H1 (cell line): ENCODE measurements around the gene PPARA. TPM values are rescaled to one million over a fixed set of nuclear protein-coding genes. Genes with fewer than 3 reads are reported as not detected.

Source experiments
- CTCF ChIA-PET: fragments of 300-600 bp; sonication (Branson Sonifier 250); formaldehyde crosslinking; loops from one replicate; lab custom pipeline; 2021; ENCODE audit not compliant: partially characterized antibody; lab: Charles Lee
- POLR2A ChIA-PET: fragments of 300-600 bp; sonication (Branson Sonifier 250); formaldehyde crosslinking; loops from one replicate; lab custom pipeline; 2021; ENCODE audit warnings: inconsistent platforms; ENCODE audit not compliant: partially characterized antibody; lab: Charles Lee
- DNase-seq, 2 experiments: peaks; one replicate each; pipeline versions ENCODE4 v3.0.0 to v3.0.0-alpha.2; 2010 to 2022; ENCODE audit warnings: low spot score in 2 of 2, low read depth in 1 of 2, mixed read lengths in 1 of 2
- FAIRE-seq: peaks from 2 replicates; lab custom pipeline; 2011; peaks lifted over from hg19 to GRCh38; lab: Jason Lieb, UNC
- H2AFZ ChIP-seq: 2 replicates; pipeline ENCODE4 v1.8.1; 2012; ENCODE audit warnings: low read length, inconsistent platforms
- H2AK5ac ChIP-seq: 2 replicates; pipeline ENCODE4 v1.6.1; 2013; ENCODE audit warnings: low read depth, low read length
- H2BK120ac ChIP-seq: replicated peaks from 2 replicates; pipeline ENCODE3; 2013; ENCODE audit warnings: low read depth, low read length, inconsistent platforms
- H2BK12ac ChIP-seq: 2 replicates; pipeline ENCODE4 v1.6.1; 2013; ENCODE audit warnings: low read depth, low read length
- H2BK15ac ChIP-seq: 2 replicates; pipeline ENCODE4 v1.6.1; 2013; ENCODE audit warnings: low read length
- H2BK20ac ChIP-seq: 2 replicates; pipeline ENCODE4 v1.6.1; 2013; ENCODE audit warnings: low read length
- H2BK5ac ChIP-seq: 2 replicates; pipeline ENCODE4 v1.6.1; 2013; ENCODE audit warnings: low read depth, low read length
- H3K14ac ChIP-seq: 2 replicates; pipeline ENCODE4 v1.6.1; 2013; ENCODE audit warnings: inconsistent platforms; ENCODE audit not compliant: insufficient read length
- H3K18ac ChIP-seq: 2 replicates; pipeline ENCODE4 v1.6.1; 2013; ENCODE audit warnings: low read length; ENCODE audit errors: extremely low read depth
- H3K23ac ChIP-seq: 2 replicates; pipeline ENCODE4 v1.6.1; 2013; ENCODE audit warnings: inconsistent platforms; ENCODE audit not compliant: insufficient read length
- H3K23me2 ChIP-seq: 2 replicates; pipeline ENCODE4 v1.6.1; 2013; ENCODE audit warnings: low read depth, low read length
- H3K27ac ChIP-seq: 2 replicates; pipeline ENCODE4 v1.6.1; 2011; ENCODE audit warnings: low read depth, low read length, inconsistent platforms
- H3K27me3 ChIP-seq, 4 experiments: replicated peaks in 1 of 4; 1 replicate in 1 of 4; 2 replicates in 3 of 4; pipeline versions ENCODE4 v1.6.1 to v1.8.1; 2011 to 2013; ENCODE audit warnings: low read length in 3 of 4, mild to moderate bottlenecking in 3 of 4, inconsistent platforms in 2 of 4, mixed read lengths in 2 of 4, moderate library complexity in 1 of 4; ENCODE audit not compliant: control insufficient read depth in 3 of 4, insufficient read depth in 3 of 4; ENCODE audit errors: extremely low read depth in 1 of 4
- H3K36me3 ChIP-seq, 4 experiments: 2 replicates each; pipeline versions ENCODE4 v1.6.1 to v1.8.1; 2011 to 2013; ENCODE audit warnings: mild to moderate bottlenecking in 4 of 4, low read length in 3 of 4, moderate library complexity in 2 of 4, control low read depth in 1 of 4, inconsistent platforms in 1 of 4; ENCODE audit not compliant: insufficient read depth in 4 of 4, control insufficient read depth in 2 of 4
- H3K4ac ChIP-seq: replicated peaks from 2 replicates; pipeline ENCODE3; 2013; ENCODE audit warnings: low read length, low read depth, mixed read lengths, inconsistent platforms; ENCODE audit not compliant: insufficient read length
- H3K4me1 ChIP-seq, 4 experiments: replicated peaks in 1 of 4; 1 replicate in 1 of 4; 2 replicates in 3 of 4; pipeline versions ENCODE4 v1.6.1 to v1.8.1; 2011 to 2013; ENCODE audit warnings: low read length in 3 of 4, inconsistent platforms in 2 of 4, mixed read lengths in 1 of 4; ENCODE audit not compliant: insufficient read depth in 4 of 4, control insufficient read depth in 3 of 4
- H3K4me2 ChIP-seq, 2 experiments: 2 replicates each; pipeline versions ENCODE4 v1.6.1 to v1.8.1; 2011 to 2013; ENCODE audit warnings: low read depth in 2 of 2, low read length in 2 of 2, control low read depth in 1 of 2, inconsistent platforms in 1 of 2, mild to moderate bottlenecking in 1 of 2; ENCODE audit not compliant: insufficient read depth in 1 of 2
- H3K4me3 ChIP-seq, 4 experiments: fragments of 200-600, 300-600 bp in 1 of 4; sonication (generic), shearing (Covaris generic), sonication (Bioruptor Twin) in 1 of 4; 2 replicates each; pipeline versions ENCODE4 v1.5.1 to v1.8.1; 2011 to 2016; ENCODE audit warnings: low read length in 4 of 4, low read depth in 3 of 4, control low read depth in 2 of 4, inconsistent platforms in 2 of 4, mild to moderate bottlenecking in 2 of 4, mixed read lengths in 1 of 4, moderate library complexity in 1 of 4; ENCODE audit not compliant: insufficient read depth in 2 of 4; ENCODE audit errors: extremely low read depth in 1 of 4
- H3K56ac ChIP-seq: replicated peaks from 2 replicates; pipeline ENCODE3; 2013; ENCODE audit warnings: low read depth, mild to moderate bottlenecking, mixed read lengths, low read length, inconsistent platforms; ENCODE audit not compliant: insufficient read length
- H3K79me1 ChIP-seq: 2 replicates; pipeline ENCODE4 v1.6.1; 2013; ENCODE audit warnings: low read depth, low read length, control low read depth
- H3K79me2 ChIP-seq, 2 experiments: 2 replicates each; pipeline versions ENCODE4 v1.6.1 to v1.8.1; 2012 to 2013; ENCODE audit warnings: low read length in 2 of 2, mild to moderate bottlenecking in 2 of 2, inconsistent platforms in 1 of 2; ENCODE audit not compliant: insufficient read depth in 2 of 2, control insufficient read depth in 1 of 2
- H3K9ac ChIP-seq, 4 experiments: replicated peaks in 1 of 4; 1 replicate in 1 of 4; 2 replicates in 3 of 4; pipeline versions ENCODE4 v1.6.1 to v1.8.1; 2011 to 2013; ENCODE audit warnings: low read depth in 3 of 4, low read length in 3 of 4, control low read depth in 2 of 4, mild to moderate bottlenecking in 2 of 4, moderate library complexity in 2 of 4, inconsistent platforms in 1 of 4; ENCODE audit errors: extremely low read depth in 1 of 4
- H3K9me3 ChIP-seq, 2 experiments: 2 replicates each; pipeline versions ENCODE4 v1.6.1 to v1.8.1; 2012 to 2013; ENCODE audit warnings: mild to moderate bottlenecking in 2 of 2, moderate library complexity in 2 of 2, control low read depth in 1 of 2, inconsistent platforms in 1 of 2, low read depth in 1 of 2, low read length in 1 of 2, mixed read lengths in 1 of 2; ENCODE audit not compliant: insufficient read depth in 2 of 2
- H4K20me1 ChIP-seq, 2 experiments: replicated peaks in 1 of 2; 2 replicates each; pipeline versions ENCODE3 to v1.8.1; 2011 to 2013; ENCODE audit warnings: inconsistent platforms in 2 of 2, low read length in 2 of 2, mild to moderate bottlenecking in 1 of 2; ENCODE audit not compliant: insufficient read depth in 2 of 2, control insufficient read depth in 1 of 2
- H4K5ac ChIP-seq: 2 replicates; pipeline ENCODE4 v1.6.1; 2013; ENCODE audit warnings: low read length, low read depth, mixed read lengths, inconsistent platforms; ENCODE audit not compliant: insufficient read length
- H4K8ac ChIP-seq: 2 replicates; pipeline ENCODE4 v1.8.0; 2013; ENCODE audit warnings: mild to moderate bottlenecking, moderate library complexity, low read length, inconsistent platforms; ENCODE audit not compliant: insufficient read depth; ENCODE audit errors: extremely low read depth
- H4K91ac ChIP-seq: replicated peaks from 2 replicates; pipeline ENCODE3; 2013; ENCODE audit warnings: low read length, mixed read lengths, inconsistent platforms; ENCODE audit not compliant: insufficient read length
- ASH2L ChIP-seq: fragments of 200-600, 300-600 bp; sonication (generic); IDR thresholded peaks from one replicate; pipeline ENCODE4 v1.7.1; 2017; ENCODE audit warnings: low read length
- BACH1 ChIP-seq: IDR thresholded peaks from 2 replicates; pipeline ENCODE4 v1.6.1; 2012; ENCODE audit warnings: low read length, improper control_type of control experiment
- EP300 ChIP-seq, 2 experiments: IDR thresholded peaks; 1 replicate in 1 of 2; 2 replicates in 1 of 2; pipeline ENCODE4 v1.6.1; 2011 to 2012; ENCODE audit warnings: low read depth in 2 of 2, low read length in 2 of 2, mild to moderate bottlenecking in 2 of 2, borderline replicate concordance in 1 of 2, inconsistent platforms in 1 of 2, moderate library complexity in 1 of 2
- HDAC2 ChIP-seq, 2 experiments: fragments of 300-600 bp in 1 of 2; sonication (generic) in 1 of 2; IDR thresholded peaks; 2 replicates each; pipeline ENCODE4 v1.6.1; 2011 to 2012; ENCODE audit warnings: low read depth in 2 of 2, low read length in 2 of 2, mild to moderate bottlenecking in 2 of 2, moderate library complexity in 2 of 2, borderline replicate concordance in 1 of 2, inconsistent platforms in 1 of 2
- HDAC6 ChIP-seq: IDR thresholded peaks from one replicate; pipeline ENCODE4 v1.7.1; 2012; ENCODE audit warnings: low read depth, mild to moderate bottlenecking, inconsistent platforms, low read length, moderate library complexity
- RAD21 ChIP-seq, 2 experiments: IDR thresholded peaks in 1 of 2; conservative IDR thresholded peaks in 1 of 2; 2 replicates each; pipeline ENCODE4 v1.6.1; 2011; ENCODE audit warnings: low read depth in 2 of 2, low read length in 2 of 2, improper control_type of control experiment in 1 of 2, inconsistent platforms in 1 of 2, mild to moderate bottlenecking in 1 of 2, moderate library complexity in 1 of 2
- RXRA ChIP-seq: IDR thresholded peaks from 2 replicates; pipeline ENCODE4 v1.6.1; 2011; ENCODE audit warnings: low read depth, mild to moderate bottlenecking, low read length, moderate library complexity; ENCODE audit not compliant: insufficient read depth
- TBP ChIP-seq: IDR thresholded peaks from 2 replicates; pipeline ENCODE4 v1.6.1; 2011; ENCODE audit warnings: low read depth, low read length, improper control_type of control experiment
- WGBS, 2 experiments: shearing (Covaris generic) in 1 of 2; methylation state at CpG; one replicate each; pipeline versions ENCODE4 v1.1.6 to v1.1.7; 2013 to 2015; ENCODE audit warnings: low lambda C conversion rate in 2 of 2, mixed read lengths in 2 of 2, inconsistent platforms in 1 of 2, low coverage in 1 of 2, missing lambda C conversion rate in 1 of 2; ENCODE audit not compliant: insufficient replicate concordance in 2 of 2, insufficient coverage in 1 of 2, insufficient read length in 1 of 2; ENCODE audit errors: extremely low coverage in 1 of 2, missing lambda C conversion rate in 1 of 2; 5-methylcytosine and 5-hydroxymethylcytosine counted together
- polyA plus RNA-seq, 7 experiments: library from polyadenylated mRNA; depleted of rRNA in 3 of 7; stranded (reverse) in 5 of 7; unstranded in 2 of 7; fragments of >200 nt in 5 of 7; fragments of 200-250 nt in 2 of 7; gene quantifications; 1 replicate in 5 of 7; 2 replicates in 1 of 7; 4 replicates in 1 of 7; pipeline versions ENCODE4 v1.2.1 to v1.2.3, GENCODE V29; 2011 to 2013; ENCODE audit warnings: missing spikeins in 2 of 7, mixed read lengths in 2 of 7
- total RNA-seq: library from RNA; stranded (reverse); fragmentation: NEBNext Ultra II Directional; extraction: Animal tissue kit (Norgen Biotek cat#: 25700); gene quantifications from 2 replicates; pipeline ENCODE4 v1.2.1, GENCODE V29; 2021
- TF ChIP-seq, protein P1 (sequence below), 3 experiments: IDR thresholded peaks; 1 replicate in 2 of 3; 2 replicates in 1 of 3; pipeline versions ENCODE4 v1.5.1 to v1.6.1; 2011; ENCODE audit warnings: low read length in 3 of 3, mild to moderate bottlenecking in 3 of 3, inconsistent platforms in 2 of 3, low read depth in 1 of 3, moderate library complexity in 1 of 3; ENCODE audit not compliant: insufficient read depth in 1 of 3; ENCODE audit errors: control extremely low read depth in 1 of 3

The PPARA gene
- total and polyA plus RNA-seq, 2 of the 8 experiments (the other 6 are each of a cell fraction or from before 2014, with no cell fraction given) = 3.1 to 8.2 TPM

GRCh38 chr22:46123694-46124382, 26.5 kb upstream of the PPARA start:
- Histone ChIP-seq H2BK120ac (no peak overlapping the region), H3K79me1 (no peaks in the 10 kb centered on the region), H3K79me2 (no peaks in the 10 kb centered on the region), H3K4me1 (peaks cover 0 to 3% (median 0%) of the 10 kb centered on the region in 4 experiments; a peak in 3 of 7 replicates), H3K4me3 (no peak overlapping the region), H2AFZ (no peak overlapping the region), H2BK5ac (no peak overlapping the region), H3K18ac (no peak overlapping the region), H3K9ac (no peak overlapping the region), H3K9me3 (no peaks in the 10 kb centered on the region), H3K56ac (no peak overlapping the region), H2AK5ac (no peak overlapping the region), H2BK20ac (no peak overlapping the region), H3K36me3 (no peaks in the 10 kb centered on the region), H2BK15ac (no peak overlapping the region), H3K14ac (no peak overlapping the region), H3K4ac (no peak overlapping the region), H4K5ac (no peak overlapping the region), H4K91ac (no peak overlapping the region), H2BK12ac (no peak overlapping the region), H3K23me2 (no peaks in the 10 kb centered on the region), H4K20me1 (peaks cover 0 to 1% of the 10 kb centered on the region in 2 experiments), H3K27me3 (peaks cover 0 to 6% (median 0%) of the 10 kb centered on the region in 4 experiments; a peak in 2 of 7 replicates), H3K27ac (no peak overlapping the region), H3K4me2 (no peak overlapping the region), H3K23ac (no peak overlapping the region), H4K8ac (no peak overlapping the region)
- FAIRE-seq = no peak
- WGBS, 2 experiments = 87% methylated on average over 14 of the region's 15 CpGs; no CpG with 5 or more reads in 1 of the 2 experiments
- ChIA-PET POLR2A (no interaction called here), CTCF (interaction anchor here (1.0 to 4.3 kb wide), 7 partner anchors 10 to 188 kb away, joined by 3 to 40 read pairs (median 4); partner anchors contain the start of gene GTSE1)
- no peak for DNase-seq
- TF ChIP-seq, protein P1, sequence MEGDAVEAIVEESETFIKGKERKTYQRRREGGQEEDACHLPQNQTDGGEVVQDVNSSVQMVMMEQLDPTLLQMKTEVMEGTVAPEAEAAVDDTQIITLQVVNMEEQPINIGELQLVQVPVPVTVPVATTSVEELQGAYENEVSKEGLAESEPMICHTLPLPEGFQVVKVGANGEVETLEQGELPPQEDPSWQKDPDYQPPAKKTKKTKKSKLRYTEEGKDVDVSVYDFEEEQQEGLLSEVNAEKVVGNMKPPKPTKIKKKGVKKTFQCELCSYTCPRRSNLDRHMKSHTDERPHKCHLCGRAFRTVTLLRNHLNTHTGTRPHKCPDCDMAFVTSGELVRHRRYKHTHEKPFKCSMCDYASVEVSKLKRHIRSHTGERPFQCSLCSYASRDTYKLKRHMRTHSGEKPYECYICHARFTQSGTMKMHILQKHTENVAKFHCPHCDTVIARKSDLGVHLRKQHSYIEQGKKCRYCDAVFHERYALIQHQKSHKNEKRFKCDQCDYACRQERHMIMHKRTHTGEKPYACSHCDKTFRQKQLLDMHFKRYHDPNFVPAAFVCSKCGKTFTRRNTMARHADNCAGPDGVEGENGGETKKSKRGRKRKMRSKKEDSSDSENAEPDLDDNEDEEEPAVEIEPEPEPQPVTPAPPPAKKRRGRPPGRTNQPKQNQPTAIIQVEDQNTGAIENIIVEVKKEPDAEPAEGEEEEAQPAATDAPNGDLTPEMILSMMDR (IDR thresholded peaks at IDR 0.05; ENCODE audit: control extremely low read depth in 1 of 3, insufficient read depth in 1 of 3, low read depth in 1 of 3, low read length in 3 of 3) = no peak
- TF ChIP-seq BACH1 = no peak
- TF ChIP-seq EP300 (IDR thresholded peaks at IDR 0.05; ENCODE audit: borderline replicate concordance in 1 of 2, low read depth in 2 of 2, low read length in 2 of 2) = no peak
- TF ChIP-seq TBP = no peak
- TF ChIP-seq HDAC2 (IDR thresholded peaks at IDR 0.05; ENCODE audit: borderline replicate concordance in 1 of 2, low read depth in 2 of 2, low read length in 2 of 2) = no peak
- no peak for TF ChIP-seq ASH2L
- TF ChIP-seq RAD21 (IDR thresholded peaks at IDR 0.05 in 1 of 2, conservative IDR thresholded peaks at IDR 0.05 in 1 of 2; ENCODE audit: low read depth in 2 of 2, low read length in 2 of 2) = no peak
- no peak for TF ChIP-seq HDAC6
- TF ChIP-seq RXRA = no peak
